Loucy (cell line): Measurements from ENCODE around the gene FOXK1.

Experiments
- H2AFZ ChIP-seq: fragments of 200-600 bp; sonication (generic); 2 replicates; pipeline ENCODE4 v1.6.0; 2016; ENCODE audit warnings: antibody characterized with exemption, mild to moderate bottlenecking, low read length, moderate library complexity
- H3F3A ChIP-seq: fragments of 200-600 bp; 2 replicates; pipeline ENCODE4 v1.6.0; 2016; ENCODE audit warnings: antibody characterized with exemption, low read depth, mild to moderate bottlenecking
- H3K27me3 ChIP-seq: fragments of 200-600 bp; sonication (generic); 2 replicates; pipeline ENCODE4 v1.6.1; 2014; ENCODE audit warnings: low read length, mild to moderate bottlenecking; ENCODE audit not compliant: insufficient read depth, poor library complexity, severe bottlenecking
- H3K36me3 ChIP-seq: fragments of 200-600 bp; sonication (generic); 2 replicates; pipeline ENCODE4 v1.6.1; 2016; ENCODE audit warnings: low read length; ENCODE audit not compliant: insufficient read depth
- H3K4me1 ChIP-seq: fragments of 200-600 bp; sonication (generic); 2 replicates; pipeline ENCODE4 v1.5.1; 2014; ENCODE audit warnings: low read length, mild to moderate bottlenecking; ENCODE audit not compliant: insufficient read depth, poor library complexity, severe bottlenecking
- H3K4me2 ChIP-seq: fragments of 200-600 bp; sonication (generic); 2 replicates; pipeline ENCODE4 v1.6.0; 2014; ENCODE audit warnings: antibody characterized with exemption, low read length, low read depth, mild to moderate bottlenecking; ENCODE audit not compliant: poor library complexity, severe bottlenecking
- H3K4me3 ChIP-seq: fragments of 200-600 bp; sonication (generic); 2 replicates; pipeline ENCODE4 v1.5.1; 2014; ENCODE audit warnings: low read length, mild to moderate bottlenecking, mixed read lengths; ENCODE audit not compliant: poor library complexity, severe bottlenecking
- H3K79me2 ChIP-seq: fragments of 200-600 bp; sonication (generic); 2 replicates; pipeline ENCODE4 v1.6.1; 2014; ENCODE audit warnings: low read length; ENCODE audit not compliant: insufficient read depth
- H3K9ac ChIP-seq: fragments of 200-600 bp; sonication (generic); 2 replicates; pipeline ENCODE4 v1.6.0; 2014; ENCODE audit warnings: mild to moderate bottlenecking, low read depth, low read length, moderate library complexity; ENCODE audit not compliant: poor library complexity, severe bottlenecking
- H3K9me2 ChIP-seq: fragments of 200-600 bp; sonication (generic); replicated peaks from 2 replicates; pipeline ENCODE4 v1.6.1; 2016; ENCODE audit warnings: low read depth, low read length, mixed read lengths
- H3K9me3 ChIP-seq: fragments of 200-600 bp; sonication (generic); 2 replicates; pipeline ENCODE4 v1.6.1; 2014; ENCODE audit warnings: mild to moderate bottlenecking, antibody characterized with exemption, low read length, low read depth; ENCODE audit not compliant: insufficient read depth
- H4K20me1 ChIP-seq: fragments of 200-600 bp; sonication (generic); 2 replicates; pipeline ENCODE4 v1.6.0; 2014; ENCODE audit warnings: antibody characterized with exemption, low read length, mild to moderate bottlenecking; ENCODE audit not compliant: insufficient read depth, poor library complexity, severe bottlenecking
- CTCF ChIP-seq: fragments of 200-600 bp; sonication (generic); conservative IDR thresholded peaks from 2 replicates; pipeline ENCODE4 v1.5.1; 2014; ENCODE audit warnings: mild to moderate bottlenecking, antibody characterized with exemption, low read length
- EZH2phosphoT487 ChIP-seq: fragments of 200-600 bp; IDR thresholded peaks from 2 replicates; pipeline ENCODE4 v1.6.1; 2018; ENCODE audit warnings: antibody characterized with exemption, mild to moderate bottlenecking, moderate library complexity, borderline replicate concordance

Gene FOXK1

GRCh38 chr7:4806983-4807597 lies 125.0 kb downstream of the FOXK1 start:
- H3K4me2 ChIP-seq = no peak overlapping the region

GRCh38 chr7:4807598-4808016 lies 125.5 kb downstream of the FOXK1 start:
- H3K9me2 ChIP-seq = no peaks in the 10 kb centered on the region
- no peaks in the 10 kb centered on the region for H4K20me1 ChIP-seq
- no peaks in the 10 kb centered on the region for H3K4me1 ChIP-seq
- H3K4me2 ChIP-seq = no peak overlapping the region
- H2AFZ ChIP-seq = no peak overlapping the region
- H3K4me3 ChIP-seq = no peak overlapping the region
- no peaks in the 10 kb centered on the region for H3F3A ChIP-seq
- no peaks in the 10 kb centered on the region for H3K79me2 ChIP-seq
- H3K27me3 ChIP-seq = no peaks in the 10 kb centered on the region
- H3K36me3 ChIP-seq = no peaks in the 10 kb centered on the region
- no peaks in the 10 kb centered on the region for H3K9me3 ChIP-seq
- no peak for TF ChIP-seq EZH2phosphoT487
- TF ChIP-seq CTCF = no peak
- H3K9ac ChIP-seq = no peak overlapping the region

More at GRCh38 chr7:4806983-4807597, 125.0 kb downstream of the FOXK1 start:
- Histone ChIP-seq H3K4me3 (no peak overlapping the region), H3K79me2 (no peaks in the 10 kb centered on the region), H3K4me1 (no peaks in the 10 kb centered on the region), H3K9me3 (no peaks in the 10 kb centered on the region), H3K9ac (no peak overlapping the region), H3F3A (no peaks in the 10 kb centered on the region), H4K20me1 (no peaks in the 10 kb centered on the region), H2AFZ (no peak overlapping the region), H3K36me3 (no peaks in the 10 kb centered on the region), H3K9me2 (no peaks in the 10 kb centered on the region), H3K27me3 (no peaks in the 10 kb centered on the region)
- TF ChIP-seq EZH2phosphoT487 (no peak), CTCF (no peak)

GRCh38 chr7:4808026-4808425 lies 125.9 kb downstream of the FOXK1 start:
- Histone ChIP-seq H3K4me1 (no peaks in the 10 kb centered on the region), H3K9ac (no peak overlapping the region), H2AFZ (no peak overlapping the region), H3K79me2 (no peaks in the 10 kb centered on the region), H3K4me3 (no peak overlapping the region), H3K9me3 (no peaks in the 10 kb centered on the region), H3K27me3 (no peaks in the 10 kb centered on the region), H3F3A (no peaks in the 10 kb centered on the region), H3K4me2 (no peak overlapping the region), H4K20me1 (no peaks in the 10 kb centered on the region), H3K36me3 (no peaks in the 10 kb centered on the region), H3K9me2 (no peaks in the 10 kb centered on the region)
- no peak for TF ChIP-seq CTCF
- TF ChIP-seq EZH2phosphoT487 = no peak
